ENCODE data around the gene USP7.

Gene USP7

DNA sequence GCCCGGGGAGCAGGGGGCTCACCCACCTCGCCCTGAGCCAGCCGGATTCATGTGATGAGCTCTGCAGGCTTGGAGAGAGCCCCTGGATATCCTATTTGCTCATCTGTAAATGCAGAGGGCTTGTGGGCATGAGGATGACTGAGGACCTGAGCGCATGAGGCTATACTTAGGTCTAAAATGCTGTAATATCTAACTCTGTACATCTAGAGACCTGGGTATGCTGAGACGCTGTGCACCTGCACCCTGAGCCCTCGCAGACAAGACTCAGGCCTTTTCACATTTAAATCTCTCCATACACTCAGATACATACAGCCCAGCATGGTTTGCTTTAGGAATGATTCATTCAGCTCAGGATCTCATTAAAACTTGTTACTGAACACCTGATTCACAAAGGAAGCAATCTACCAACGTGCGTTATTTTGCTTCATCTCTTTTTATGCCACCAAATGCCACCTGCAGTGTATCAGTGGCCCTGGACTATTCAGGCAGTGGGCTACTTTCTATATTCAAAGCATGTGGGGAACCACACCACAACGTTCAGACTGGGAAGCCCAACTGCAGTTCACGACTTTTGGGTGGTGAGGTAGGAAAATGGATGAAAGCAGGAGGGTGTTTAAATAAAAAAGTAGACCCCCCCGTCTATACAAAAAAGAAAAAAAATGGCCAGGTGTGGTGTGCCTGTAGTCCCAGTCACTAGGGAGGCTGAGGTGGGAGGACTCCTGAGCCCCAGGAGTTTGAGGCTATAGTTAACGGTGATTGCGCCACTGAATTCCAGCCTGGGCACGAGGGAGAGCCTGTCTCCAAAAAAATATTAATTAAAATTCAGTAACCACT is 12.0 kb downstream of the USP7 start:
- no peak for DNase-seq

DNA sequence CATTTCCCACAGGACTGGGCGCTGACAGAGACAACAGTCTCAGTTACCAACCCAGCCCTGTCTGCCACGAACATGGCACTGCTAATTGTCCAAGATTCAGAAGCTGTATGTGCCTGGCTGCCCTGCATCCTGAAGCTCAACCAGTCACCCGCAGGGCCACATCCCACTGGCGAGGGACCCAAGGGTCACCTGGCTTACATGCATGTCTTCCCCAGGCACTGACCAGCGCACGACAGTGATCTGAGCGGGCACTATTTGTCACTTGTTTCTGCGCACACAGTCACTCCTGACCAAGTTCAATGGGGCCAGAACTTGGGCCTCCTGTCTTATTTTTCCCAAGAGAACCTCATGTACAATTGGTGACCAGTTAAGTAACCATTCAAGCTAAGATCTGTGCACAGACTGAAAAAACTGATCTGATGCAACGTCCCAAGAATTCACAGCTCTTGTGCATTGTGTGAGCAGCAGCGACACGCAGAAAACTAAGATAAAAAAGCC is 13.1 kb downstream of the USP7 start:
- DNase-seq = no peak

DNA sequence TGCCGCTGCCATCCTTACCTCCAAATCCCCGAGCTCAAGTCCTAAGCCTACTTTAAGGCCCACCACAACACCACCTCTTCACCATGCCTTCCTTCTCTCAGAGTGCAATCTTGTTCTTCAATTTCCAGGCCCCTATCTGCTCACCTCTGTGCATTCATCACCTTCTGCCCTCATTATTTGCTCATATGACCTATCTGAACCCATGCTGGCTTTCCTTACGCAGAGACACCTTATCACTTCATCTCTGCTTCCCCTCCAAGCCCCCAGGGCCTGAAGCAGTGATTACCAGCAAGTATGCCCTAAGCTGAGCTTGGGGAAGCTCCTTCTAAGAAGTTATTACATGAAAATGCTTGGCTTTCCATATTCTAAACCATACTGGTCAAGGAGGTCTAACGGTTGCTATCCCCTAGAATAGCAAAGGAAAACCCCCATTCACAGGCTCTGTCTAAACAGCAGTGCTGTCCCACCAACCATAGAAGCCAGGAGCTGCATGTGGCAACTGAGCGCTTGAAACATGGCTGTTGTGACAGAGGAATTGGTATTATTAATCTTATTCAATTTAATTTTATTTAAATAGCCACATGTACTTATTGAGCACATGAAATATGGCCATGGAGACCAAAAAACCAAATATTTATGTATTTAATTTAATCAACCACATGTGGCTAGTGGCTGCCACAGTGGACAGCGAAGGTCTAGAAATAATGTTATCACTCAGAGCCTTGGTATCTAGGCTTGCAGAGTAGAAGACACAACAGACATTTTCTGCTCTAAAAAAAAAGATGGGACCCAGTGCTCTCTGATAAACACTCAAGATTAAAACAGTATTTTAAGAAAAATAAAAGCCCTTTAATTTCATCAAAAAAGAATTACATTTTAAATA is 13.9 kb downstream of the USP7 start:
- DNase-seq = no peak

DNA sequence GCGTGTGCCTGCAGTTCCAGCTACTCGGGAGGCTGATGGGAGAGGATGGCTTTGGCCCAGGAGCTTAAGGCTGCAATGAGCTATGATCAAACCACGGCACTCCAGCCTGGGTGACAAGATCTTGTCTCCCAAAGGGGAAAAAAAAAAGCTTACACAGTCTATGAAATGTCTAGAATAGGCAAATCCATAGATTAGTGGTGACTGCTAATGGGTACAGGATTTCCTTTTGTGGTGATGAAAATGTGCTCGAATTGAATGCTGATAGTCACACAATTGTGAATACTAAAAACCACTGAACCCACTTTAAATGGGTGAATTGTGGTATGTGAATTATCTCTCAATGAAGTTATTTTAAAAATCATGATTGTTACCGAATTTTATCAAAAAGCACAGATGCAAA is 14.9 kb downstream of the USP7 start:
- DNase-seq = peak; percentile 47

DNA sequence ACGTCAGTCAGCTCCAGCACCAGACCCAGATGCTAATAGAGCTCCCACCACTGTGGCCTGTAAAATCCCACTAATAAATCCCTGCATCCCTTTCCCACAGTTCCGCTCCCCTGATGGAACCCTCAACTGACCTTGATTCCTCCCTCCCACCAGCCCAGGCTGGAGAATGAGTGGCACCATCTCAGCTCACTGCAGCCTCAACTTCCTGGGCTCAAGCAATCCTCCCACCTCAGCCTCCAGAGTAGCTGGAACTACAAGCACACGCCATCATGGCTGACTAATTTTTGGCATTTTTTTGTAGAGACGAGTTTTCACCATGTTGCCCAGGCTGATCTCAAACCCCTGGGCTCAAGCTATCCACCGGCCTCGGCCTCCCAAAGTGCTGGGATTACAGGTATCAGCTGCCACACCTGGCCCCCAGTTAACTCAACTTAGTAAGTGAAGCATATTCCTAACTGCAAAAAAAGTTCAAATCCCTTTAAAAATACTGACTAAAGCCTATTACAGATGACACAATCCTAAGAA is 15.6 kb downstream of the USP7 start:
- DNase-seq = no peak

DNA sequence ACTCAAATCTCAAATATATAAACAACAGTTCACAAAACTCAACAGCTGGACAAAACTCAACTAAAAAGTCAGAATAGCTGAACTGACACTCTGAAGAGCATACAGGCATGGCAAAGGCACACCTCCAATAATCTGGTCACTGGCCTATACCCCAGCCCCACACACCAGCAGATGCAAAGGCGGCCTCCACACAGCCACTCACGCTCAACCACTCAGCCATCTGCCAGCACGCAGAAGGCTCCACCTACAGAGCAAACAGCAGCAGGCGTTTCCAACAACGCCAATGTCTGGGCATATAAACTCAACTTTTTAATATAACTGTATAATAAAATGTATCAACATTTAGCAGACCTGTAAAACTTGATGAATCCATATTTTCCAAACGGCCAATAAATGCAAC is 17.2 kb downstream of the USP7 start:
- DNase-seq = no peak

DNA sequence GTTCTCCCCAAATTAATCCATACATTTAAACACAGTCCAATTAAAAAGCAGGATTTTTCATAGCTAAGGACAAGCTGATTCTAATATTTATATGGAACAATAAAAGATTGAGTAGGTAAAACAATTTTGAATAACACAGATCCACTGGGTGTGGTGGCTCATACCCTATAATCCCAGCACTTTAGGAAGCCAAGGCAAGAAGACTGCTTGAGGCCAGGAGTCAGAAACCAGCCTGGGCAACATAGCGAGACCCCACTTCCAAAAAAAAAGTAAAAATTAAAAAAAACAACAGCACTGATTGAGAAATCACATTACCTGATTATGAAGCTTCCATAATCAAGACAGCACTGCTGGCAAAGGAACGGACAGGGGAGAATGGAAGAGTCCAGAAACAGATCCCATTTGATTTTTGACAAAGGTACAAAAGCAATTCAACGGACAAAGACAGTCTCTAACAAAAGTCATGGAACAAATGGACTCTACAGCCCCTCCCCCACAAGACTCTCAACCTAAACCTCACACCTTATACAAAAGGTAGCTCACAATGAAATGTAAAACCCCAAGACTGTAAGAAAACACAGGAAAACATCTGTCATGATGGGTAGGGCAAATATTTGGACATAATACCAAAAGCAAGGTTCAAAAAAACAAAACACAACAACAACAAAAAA is 17.9 kb downstream of the USP7 start:
- no peak for DNase-seq

DNA sequence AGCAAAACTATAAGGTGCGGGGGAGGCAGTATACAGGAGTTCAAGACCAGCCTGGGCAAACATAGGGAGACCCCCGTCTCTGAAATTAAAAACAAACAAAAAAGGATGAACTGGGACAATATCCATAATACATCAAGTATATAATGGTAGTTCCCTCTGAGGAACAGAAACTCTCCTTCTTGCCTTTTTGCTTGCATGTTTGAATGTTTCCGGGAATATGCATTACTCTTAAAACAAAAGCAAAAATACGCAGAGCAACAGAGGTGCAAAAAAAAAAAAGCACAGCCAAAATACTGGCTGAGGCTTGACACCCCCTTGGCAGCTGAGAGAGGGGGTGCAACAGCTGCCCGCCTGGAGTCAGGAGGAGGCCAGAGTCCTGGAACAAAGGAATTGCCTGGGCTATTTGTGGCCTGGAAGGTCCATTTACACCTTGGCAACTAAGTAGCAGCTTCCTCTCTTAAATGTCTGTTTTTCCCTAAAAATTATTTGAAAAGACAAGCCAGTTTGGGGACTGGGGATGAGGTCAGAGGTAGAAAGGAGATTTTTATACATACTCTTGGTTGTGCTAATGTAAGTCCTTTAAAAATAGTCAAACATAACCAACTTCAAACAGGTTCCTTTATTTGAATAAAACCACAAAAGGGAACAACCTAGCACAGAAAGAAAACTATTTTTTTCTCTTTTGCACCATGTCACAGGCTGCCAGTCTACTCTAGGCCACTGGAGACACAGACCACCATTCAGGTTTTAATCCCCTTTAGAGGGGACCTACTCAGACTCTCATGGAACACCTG is 19.5 kb downstream of the USP7 start:
- no peak for DNase-seq

DNA sequence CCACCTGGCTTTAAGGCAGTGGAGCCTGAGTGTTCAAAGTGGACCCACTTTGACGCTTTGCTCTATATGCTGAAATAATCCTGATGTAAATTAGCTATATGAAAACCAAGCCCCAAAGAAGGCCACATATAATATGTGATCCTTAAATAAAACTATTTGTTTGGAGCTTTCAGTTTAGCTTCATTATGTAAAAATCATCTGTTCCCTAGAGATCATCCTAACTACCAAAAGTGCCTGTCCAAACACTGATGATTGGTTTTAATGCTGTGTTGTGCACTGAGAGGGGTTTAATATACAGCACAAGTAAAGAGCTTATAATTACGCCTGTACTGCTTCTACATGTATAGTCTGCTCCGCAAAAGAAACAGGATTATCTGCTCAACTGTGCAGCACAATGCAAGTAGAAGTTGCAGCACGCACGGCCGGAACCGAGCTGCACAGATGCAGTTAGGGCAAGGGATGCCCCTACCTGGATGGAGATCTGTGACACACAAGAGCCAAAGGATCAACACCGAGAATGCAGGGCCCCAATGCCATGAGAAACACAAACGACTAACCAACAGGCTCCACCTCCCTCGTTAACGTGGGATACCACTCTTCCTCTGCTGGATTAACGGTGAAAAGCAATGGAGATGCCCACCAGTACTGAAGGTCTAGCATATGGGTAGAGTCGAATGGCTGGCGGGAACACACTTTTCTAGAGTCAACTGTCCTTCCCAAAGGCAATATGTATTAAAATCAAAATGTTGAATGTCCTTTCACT is 20.5 kb downstream of the USP7 start:
- no peak for DNase-seq

DNA sequence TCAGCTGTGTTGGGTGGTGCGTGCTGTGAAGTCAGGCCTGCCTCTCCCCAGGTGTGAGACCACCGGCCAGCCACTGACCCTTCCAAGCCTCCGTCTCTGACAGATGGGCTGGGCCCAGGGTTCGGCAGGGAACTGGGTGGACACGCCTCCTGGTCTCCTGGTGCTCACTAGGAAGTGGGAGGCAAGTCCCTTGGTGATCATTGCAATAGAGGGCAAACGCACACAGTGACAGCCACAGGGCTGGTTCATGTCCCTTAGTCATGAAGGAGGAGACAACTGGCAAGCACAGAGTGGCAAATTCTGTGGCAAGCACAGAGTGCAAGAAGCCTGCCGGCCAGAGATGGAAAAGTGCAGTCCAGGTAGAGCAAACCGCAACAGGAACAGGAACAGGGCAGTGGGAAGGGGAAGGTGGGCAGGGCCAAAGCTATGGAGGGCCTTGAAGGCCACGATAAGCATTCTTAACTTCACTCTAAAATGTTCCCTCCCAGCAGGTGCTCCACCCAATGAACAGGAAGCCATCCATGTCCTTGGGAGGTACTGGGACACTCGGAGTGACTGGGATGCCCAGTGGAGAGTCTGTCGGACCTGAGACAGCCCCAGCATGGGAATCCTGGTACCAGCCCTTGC is 21.9 kb downstream of the USP7 start:
- DNase-seq = no peak

DNA sequence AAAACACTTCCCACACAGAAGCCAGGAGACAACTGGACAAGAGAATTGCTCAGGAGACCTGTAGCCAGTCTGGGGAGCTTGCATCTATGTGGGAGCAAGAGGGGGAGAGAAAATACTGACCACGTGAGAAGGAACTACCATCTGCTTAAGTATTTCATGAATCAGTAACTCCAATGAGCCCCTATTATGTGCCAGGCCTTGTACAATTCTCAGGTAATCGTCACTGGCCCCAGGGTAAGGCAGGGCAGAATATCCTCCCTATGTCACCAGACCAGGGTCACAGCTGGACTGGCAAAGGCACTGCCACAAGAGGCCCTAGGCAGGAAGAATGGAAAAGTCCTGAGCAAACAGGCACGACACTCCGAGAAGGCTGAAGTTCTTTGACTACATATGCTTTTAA is 25.9 kb downstream of the USP7 start:
- no peak for DNase-seq

DNA sequence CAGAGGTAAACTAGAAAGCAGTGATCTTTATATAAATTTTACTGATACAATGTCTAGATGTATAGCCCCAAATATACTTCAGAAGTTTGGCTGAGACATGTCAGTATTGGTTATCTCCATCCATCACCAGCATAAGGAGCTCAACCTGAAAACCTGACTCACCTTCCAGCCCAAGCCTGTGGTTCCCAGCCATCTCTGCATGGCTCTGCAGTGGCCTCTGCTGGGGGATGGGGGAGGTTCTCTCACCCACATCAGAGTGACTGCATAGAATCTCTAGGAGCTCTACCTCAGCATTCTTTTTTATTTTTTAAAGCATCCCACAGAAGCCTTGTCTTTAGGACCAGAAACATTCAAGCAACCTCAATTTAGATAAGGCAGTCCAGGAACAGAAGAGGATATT is 27.3 kb downstream of the USP7 start:
- DNase-seq = peak; percentile 80

DNA sequence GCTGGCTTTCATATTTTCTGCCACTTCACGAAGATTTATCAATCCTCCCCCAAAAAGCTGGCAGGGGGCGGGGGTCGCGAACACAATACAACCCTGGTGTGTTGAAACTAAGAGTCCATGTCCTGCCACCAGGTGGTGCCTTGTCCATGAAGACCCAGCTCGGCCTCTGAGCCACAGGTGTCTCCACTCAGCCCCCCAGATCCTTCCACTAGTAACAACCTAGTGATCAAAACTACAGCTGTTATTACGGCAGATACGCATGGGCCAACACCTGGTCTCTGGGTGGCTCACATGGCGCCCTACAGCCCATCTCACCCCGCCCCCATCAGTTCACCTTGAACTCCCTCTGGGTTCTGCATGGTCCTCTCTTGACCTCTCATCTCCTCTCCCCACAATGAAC is 27.7 kb downstream of the USP7 start:
- DNase-seq = no peak

DNA sequence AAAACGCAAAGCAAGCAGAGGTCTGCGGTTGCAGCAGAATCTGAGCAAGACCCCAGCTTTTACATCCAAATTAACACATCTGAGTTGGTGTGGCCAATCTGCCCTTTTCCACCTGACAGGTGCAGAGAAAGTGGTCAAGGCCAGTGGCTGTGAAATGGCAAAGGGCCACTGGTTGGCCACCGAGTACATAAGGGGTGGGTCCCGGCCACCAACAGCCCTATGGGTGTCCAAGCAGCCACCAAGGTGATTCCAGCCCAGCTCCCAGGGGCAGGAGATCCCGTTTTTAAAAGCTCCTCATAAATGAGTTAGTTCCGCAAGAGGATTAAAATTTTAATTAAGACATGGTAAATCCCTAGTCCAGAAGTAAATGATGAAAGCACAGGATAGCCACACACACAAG is 29.1 kb downstream of the USP7 start:
- DNase-seq = no peak

DNA sequence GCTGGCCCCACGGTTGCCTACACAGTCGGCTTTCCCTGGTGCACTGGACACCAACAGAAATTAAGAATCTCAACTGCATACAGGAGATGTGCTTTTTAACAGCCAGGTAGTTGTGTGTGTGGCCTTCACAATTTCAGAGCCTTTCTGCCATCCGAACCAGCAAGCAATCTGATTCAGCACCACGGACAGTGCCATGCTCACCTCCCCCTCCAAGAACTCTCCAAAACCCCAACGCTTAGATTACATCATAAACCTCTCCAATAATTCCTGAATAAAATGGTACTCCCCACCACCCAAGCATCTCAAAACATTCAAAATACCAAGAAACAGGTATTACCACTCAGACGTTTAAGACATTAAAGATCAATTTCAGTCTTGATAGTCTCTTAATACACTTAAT is 31.8 kb downstream of the USP7 start:
- no peak for DNase-seq

DNA sequence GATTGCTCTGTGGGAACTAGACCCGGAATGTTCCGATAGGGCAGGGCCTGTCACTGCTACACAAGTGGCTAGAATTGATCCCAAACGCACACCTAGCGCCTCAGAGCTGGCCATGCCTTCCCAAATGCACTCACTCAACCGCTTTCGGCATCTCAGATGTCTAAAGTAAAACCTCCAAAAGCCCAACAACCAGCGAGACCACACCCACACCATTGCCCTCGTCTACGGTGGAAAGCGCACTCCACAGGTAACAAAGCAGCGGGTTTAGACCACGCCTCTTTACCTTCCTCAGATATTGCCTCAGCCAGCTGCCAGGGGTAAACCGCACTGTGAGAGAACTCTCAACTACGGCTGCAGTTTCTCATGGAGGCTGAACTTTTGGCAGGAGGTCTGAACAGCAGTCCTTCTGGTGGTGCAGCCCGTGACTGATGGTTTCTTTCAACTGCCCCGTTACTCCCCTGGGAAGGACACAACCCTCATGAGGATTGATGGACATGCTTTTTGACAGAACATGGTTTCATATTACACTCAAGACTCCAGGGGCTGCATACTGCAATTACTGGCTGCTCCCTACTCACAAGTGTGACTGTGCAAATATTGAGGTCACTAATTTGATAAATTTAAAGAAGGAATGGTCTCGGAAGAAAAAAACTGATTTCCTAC is 34.5 kb downstream of the USP7 start:
- no peak for DNase-seq

DNA sequence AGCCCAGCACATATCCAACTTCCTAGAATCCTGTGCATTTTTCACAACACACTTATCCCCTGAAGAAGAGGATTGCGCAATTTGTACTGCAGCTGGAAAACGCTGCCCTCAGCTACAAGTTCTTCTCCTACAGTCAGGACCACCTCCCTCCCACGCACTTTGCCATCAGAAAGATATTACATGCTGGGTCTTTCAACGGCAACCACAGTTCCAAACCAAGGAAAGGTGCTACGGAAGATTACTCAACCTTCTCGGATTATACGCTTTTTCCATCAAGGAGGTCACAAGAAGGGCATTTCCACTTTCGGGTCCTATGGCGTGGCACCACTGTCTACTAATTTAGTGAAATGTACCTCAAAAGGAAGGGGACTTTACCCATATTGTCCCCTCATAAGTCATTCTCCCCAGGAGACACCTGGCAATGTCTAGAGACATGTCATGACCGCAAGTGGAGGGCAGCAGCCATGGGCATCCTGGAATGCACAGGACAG is 35.2 kb downstream of the USP7 start:
- peak; percentile 60 for DNase-seq

DNA sequence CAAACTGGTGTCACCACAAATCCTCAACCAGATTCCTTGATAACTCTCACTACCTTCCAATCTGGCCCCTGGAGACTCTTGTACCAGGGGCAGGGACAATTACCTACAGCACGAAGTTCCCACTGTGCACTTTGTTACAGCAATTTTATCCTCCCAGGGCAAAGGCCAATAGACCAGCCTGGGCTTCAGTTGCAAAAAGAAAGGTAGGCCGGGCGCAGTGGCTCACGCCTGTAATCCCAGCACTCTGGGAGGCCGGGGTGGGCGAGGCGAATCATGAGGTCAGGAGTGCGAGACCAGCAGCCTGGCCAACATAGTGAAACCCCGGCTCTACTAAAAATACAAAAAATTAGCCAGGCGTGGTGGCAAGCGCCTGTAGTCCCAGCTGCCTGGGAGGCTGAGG is 36.9 kb downstream of the USP7 start:
- no peak for DNase-seq

DNA sequence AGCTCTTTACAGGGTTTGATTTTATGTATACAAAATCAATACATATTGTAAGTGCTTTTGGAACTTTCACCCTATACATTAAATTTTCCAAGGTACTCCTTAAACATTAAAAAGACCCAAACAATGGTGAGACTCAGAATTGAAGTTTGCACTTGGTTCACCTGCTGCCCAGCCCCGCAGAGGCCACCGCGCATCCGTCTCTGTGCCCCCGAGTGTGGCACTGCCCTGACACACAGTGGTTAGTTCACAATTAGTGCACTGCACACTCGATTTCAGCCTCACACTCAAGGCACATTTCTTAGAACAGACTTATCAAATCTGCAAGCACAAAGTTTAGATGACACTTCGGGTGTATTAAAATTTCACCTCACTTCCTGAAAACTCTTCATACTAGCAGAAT is 38.3 kb downstream of the USP7 start:
- DNase-seq = no peak

DNA sequence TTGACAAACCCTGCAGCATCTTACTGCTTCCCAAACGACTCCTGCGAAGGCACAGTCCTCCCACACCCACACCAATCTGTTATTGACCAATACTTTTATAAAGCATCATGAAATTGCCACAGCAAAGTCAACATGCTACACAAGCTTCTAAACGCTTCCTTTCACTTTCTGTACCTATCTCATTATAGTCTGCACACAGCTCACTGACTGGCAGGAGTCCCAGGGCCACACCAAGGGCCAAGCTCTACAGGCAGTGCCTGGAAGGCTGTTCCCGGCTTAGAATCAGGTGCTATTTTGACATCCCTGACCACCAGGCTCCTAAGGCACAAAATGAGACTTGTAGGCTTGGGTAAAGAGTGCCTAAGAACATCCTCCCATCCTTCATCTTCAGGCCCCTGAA is 39.5 kb downstream of the USP7 start:
- DNase-seq = no peak

Data from activated CD4-positive, alpha-beta T cell treated with anti-CD3 and anti-CD28 coated beads, Interleukin-2, amount 50 U/mL, for 16 hours (primary cell).